Measurements from ENCODE around the gene BRINP1.

The BRINP1 gene

DNA sequence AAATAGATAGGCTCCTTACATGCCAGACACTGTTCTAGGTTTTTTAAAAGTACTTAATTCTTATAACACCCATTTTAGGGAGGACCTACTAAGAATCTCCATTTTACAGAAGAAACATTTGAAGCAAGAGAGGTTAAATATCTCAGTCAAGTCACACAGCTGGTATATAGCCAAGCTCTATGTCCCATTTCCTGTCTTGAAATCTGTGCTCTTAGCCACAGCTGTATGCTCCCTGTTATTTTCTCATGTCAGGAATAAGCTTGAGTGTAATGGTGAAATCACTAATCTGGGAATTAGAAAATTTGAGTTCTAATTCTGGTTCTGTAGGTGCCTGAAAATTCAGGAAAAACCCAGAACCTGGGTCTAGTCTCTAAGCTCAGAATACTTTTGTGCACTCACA is 208.7 kb downstream of the BRINP1 start:
- no peaks in the 10 kb centered on the region for H3K36me3 ChIP-seq (ENCODE audit: control insufficient read depth in 2 of 2, insufficient read depth in 1 of 2, low read length in 2 of 2)
- H3K4me3 ChIP-seq (ENCODE audit: low read depth, low read length): no peak overlapping the region
- H3K9me3 ChIP-seq (ENCODE audit: control insufficient read depth, insufficient read depth, low read depth, low read length): no peaks in the 10 kb centered on the region
- TF ChIP-seq ZNF585B (tag by site-specific recombination; IDR thresholded peaks at IDR 0.05): no peak
- TF ChIP-seq ZNF223 (tag by site-specific recombination; IDR thresholded peaks at IDR 0.05): no peak
- TF ChIP-seq, protein P1, sequence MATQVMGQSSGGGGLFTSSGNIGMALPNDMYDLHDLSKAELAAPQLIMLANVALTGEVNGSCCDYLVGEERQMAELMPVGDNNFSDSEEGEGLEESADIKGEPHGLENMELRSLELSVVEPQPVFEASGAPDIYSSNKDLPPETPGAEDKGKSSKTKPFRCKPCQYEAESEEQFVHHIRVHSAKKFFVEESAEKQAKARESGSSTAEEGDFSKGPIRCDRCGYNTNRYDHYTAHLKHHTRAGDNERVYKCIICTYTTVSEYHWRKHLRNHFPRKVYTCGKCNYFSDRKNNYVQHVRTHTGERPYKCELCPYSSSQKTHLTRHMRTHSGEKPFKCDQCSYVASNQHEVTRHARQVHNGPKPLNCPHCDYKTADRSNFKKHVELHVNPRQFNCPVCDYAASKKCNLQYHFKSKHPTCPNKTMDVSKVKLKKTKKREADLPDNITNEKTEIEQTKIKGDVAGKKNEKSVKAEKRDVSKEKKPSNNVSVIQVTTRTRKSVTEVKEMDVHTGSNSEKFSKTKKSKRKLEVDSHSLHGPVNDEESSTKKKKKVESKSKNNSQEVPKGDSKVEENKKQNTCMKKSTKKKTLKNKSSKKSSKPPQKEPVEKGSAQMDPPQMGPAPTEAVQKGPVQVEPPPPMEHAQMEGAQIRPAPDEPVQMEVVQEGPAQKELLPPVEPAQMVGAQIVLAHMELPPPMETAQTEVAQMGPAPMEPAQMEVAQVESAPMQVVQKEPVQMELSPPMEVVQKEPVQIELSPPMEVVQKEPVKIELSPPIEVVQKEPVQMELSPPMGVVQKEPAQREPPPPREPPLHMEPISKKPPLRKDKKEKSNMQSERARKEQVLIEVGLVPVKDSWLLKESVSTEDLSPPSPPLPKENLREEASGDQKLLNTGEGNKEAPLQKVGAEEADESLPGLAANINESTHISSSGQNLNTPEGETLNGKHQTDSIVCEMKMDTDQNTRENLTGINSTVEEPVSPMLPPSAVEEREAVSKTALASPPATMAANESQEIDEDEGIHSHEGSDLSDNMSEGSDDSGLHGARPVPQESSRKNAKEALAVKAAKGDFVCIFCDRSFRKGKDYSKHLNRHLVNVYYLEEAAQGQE (tag by site-specific recombination; IDR thresholded peaks at IDR 0.05): no peak
- TF ChIP-seq, protein P2, sequence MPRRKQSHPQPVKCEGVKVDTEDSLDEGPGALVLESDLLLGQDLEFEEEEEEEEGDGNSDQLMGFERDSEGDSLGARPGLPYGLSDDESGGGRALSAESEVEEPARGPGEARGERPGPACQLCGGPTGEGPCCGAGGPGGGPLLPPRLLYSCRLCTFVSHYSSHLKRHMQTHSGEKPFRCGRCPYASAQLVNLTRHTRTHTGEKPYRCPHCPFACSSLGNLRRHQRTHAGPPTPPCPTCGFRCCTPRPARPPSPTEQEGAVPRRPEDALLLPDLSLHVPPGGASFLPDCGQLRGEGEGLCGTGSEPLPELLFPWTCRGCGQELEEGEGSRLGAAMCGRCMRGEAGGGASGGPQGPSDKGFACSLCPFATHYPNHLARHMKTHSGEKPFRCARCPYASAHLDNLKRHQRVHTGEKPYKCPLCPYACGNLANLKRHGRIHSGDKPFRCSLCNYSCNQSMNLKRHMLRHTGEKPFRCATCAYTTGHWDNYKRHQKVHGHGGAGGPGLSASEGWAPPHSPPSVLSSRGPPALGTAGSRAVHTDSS (tag by site-specific recombination; IDR thresholded peaks at IDR 0.05): no peak
- no peak for TF ChIP-seq MEIS1 (CRISPR knock-in tag; IDR thresholded peaks at IDR 0.05; ENCODE audit: borderline replicate concordance)
- TF ChIP-seq ZNF214 (tag by site-specific recombination; IDR thresholded peaks at IDR 0.05; ENCODE audit: borderline replicate concordance): no peak
- TF ChIP-seq PRDM1 (tag by site-specific recombination; IDR thresholded peaks at IDR 0.05): no peak
- ChIA-PET CTCF (no interaction called here), POLR2A (no interaction called here)
- no peaks in the 10 kb centered on the region for H3K4me1 ChIP-seq (ENCODE audit: control insufficient read depth, insufficient read depth, low read length)
- H3K27ac ChIP-seq (ENCODE audit: extremely low read depth, low read depth, low read length): no peak overlapping the region

DNA sequence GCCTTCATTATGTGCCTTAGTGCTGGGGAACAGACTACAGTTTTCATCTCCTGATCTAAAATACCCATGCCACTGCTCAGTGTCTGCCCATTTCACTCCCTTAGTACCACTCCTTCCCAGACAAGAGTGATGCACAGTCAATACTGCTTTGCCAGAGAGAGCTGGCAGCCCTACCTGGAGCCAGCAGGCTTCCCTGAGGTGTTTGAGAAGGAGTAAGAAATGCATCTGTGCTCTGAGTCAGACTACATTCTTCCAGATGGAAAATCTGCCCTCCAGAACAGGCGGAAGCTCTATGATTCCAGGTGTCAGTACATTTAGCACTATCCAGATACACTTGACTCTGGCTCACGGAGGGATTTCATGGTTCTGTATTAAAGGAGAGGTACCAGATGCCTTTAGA is 209.8 kb downstream of the BRINP1 start:
- Histone ChIP-seq H3K36me3 (ENCODE audit: control insufficient read depth in 2 of 2, insufficient read depth in 1 of 2, low read length in 2 of 2) (no peaks in the 10 kb centered on the region), H3K4me1 (ENCODE audit: control insufficient read depth, insufficient read depth, low read length) (no peaks in the 10 kb centered on the region), H3K27ac (ENCODE audit: extremely low read depth, low read depth, low read length) (no peak overlapping the region), H3K4me3 (ENCODE audit: low read depth, low read length) (no peak overlapping the region), H3K9me3 (ENCODE audit: control insufficient read depth, insufficient read depth, low read depth, low read length) (no peaks in the 10 kb centered on the region)
- ChIA-PET POLR2A (no interaction called here), CTCF (no interaction called here)
- TF ChIP-seq ZBTB8A (tag by site-specific recombination; IDR thresholded peaks at IDR 0.05) (no peak), BCL11A (tag by site-specific recombination; IDR thresholded peaks at IDR 0.05; ENCODE audit: low read depth) (no peak), ZNF660 (tag by site-specific recombination; IDR thresholded peaks at IDR 0.05) (no peak), SP2 (tag by site-specific recombination; IDR thresholded peaks at IDR 0.05) (no peak), ZNF473 (tag by site-specific recombination; IDR thresholded peaks at IDR 0.05) (no peak), TCF7L2 (IDR thresholded peaks at IDR 0.05; ENCODE audit: borderline replicate concordance, low read depth, low read length) (no peak), ZNF514 (tag by site-specific recombination; IDR thresholded peaks at IDR 0.05) (no peak), ZNF510 (tag by site-specific recombination; IDR thresholded peaks at IDR 0.05; ENCODE audit: insufficient replicate concordance) (no peak), MYNN (tag by site-specific recombination; IDR thresholded peaks at IDR 0.05; ENCODE audit: borderline replicate concordance) (no peak), SP3 (tag by site-specific recombination; IDR thresholded peaks at IDR 0.05) (no peak), ZNF785 (tag by site-specific recombination; IDR thresholded peaks at IDR 0.05) (no peak)
- TF ChIP-seq, protein P3, sequence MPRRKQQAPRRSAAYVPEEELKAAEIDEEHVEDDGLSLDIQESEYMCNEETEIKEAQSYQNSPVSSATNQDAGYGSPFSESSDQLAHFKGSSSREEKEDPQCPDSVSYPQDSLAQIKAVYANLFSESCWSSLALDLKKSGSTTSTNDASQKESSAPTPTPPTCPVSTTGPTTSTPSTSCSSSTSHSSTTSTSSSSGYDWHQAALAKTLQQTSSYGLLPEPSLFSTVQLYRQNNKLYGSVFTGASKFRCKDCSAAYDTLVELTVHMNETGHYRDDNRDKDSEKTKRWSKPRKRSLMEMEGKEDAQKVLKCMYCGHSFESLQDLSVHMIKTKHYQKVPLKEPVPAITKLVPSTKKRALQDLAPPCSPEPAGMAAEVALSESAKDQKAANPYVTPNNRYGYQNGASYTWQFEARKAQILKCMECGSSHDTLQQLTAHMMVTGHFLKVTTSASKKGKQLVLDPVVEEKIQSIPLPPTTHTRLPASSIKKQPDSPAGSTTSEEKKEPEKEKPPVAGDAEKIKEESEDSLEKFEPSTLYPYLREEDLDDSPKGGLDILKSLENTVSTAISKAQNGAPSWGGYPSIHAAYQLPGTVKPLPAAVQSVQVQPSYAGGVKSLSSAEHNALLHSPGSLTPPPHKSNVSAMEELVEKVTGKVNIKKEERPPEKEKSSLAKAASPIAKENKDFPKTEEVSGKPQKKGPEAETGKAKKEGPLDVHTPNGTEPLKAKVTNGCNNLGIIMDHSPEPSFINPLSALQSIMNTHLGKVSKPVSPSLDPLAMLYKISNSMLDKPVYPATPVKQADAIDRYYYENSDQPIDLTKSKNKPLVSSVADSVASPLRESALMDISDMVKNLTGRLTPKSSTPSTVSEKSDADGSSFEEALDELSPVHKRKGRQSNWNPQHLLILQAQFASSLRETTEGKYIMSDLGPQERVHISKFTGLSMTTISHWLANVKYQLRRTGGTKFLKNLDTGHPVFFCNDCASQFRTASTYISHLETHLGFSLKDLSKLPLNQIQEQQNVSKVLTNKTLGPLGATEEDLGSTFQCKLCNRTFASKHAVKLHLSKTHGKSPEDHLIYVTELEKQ (tag by site-specific recombination; IDR thresholded peaks at IDR 0.05; ENCODE audit: borderline replicate concordance): no peak
- TF ChIP-seq, protein P4, sequence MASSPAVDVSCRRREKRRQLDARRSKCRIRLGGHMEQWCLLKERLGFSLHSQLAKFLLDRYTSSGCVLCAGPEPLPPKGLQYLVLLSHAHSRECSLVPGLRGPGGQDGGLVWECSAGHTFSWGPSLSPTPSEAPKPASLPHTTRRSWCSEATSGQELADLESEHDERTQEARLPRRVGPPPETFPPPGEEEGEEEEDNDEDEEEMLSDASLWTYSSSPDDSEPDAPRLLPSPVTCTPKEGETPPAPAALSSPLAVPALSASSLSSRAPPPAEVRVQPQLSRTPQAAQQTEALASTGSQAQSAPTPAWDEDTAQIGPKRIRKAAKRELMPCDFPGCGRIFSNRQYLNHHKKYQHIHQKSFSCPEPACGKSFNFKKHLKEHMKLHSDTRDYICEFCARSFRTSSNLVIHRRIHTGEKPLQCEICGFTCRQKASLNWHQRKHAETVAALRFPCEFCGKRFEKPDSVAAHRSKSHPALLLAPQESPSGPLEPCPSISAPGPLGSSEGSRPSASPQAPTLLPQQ (tag by site-specific recombination; IDR thresholded peaks at IDR 0.05): no peak
